CD4-positive, alpha-beta T cell treated with Interleukin-17A for 4 hours (primary cell): ENCODE measurements around the gene LPAR6.
"Not testable (repeated sequence)": the region's sequence is repeated elsewhere in the genome, so short reads cannot be mapped to it uniquely, and the experiment has no call there.

Experiments
- DNase-seq: peaks from one replicate; pipeline ENCODE4 v3.0.0-alpha.2; 2020; ENCODE audit warnings: mixed read lengths

The LPAR6 gene

GRCh38 chr13:48412881-48413351 is at the start of gene LPAR6:
Gene LPAR6 (minus strand): TSS chr13:48413113. CDS start chr13:48412423, 690 bp downstream.
- DNase-seq, result peak; percentile 16

- DNase-seq, result no peak
Measured at GRCh38 chr13:48457578-48458242, 44.8 kb upstream of the LPAR6 start.

GRCh38 chr13:48456546-48456945 is 43.6 kb upstream of the LPAR6 start:
- no peak for DNase-seq

- DNase-seq, result not testable (repeated sequence)
Measured at GRCh38 chr13:48451196-48451595, 38.3 kb upstream of the LPAR6 start.

- no peak for DNase-seq
Measured at GRCh38 chr13:48449656-48450055, 36.7 kb upstream of the LPAR6 start.

GRCh38 chr13:48448959-48449614 is 36.2 kb upstream of the LPAR6 start:
- DNase-seq, result no peak

GRCh38 chr13:48448285-48448958 is 35.5 kb upstream of the LPAR6 start:
- no peak for DNase-seq

- DNase-seq, result no peak
Measured at GRCh38 chr13:48446464-48446863, 33.6 kb upstream of the LPAR6 start.

- no peak for DNase-seq
Measured at GRCh38 chr13:48443442-48444208, 30.7 kb upstream of the LPAR6 start.

GRCh38 chr13:48437371-48437770 is 24.5 kb upstream of the LPAR6 start:
- no peak for DNase-seq

- no peak for DNase-seq
Measured at GRCh38 chr13:48436661-48437288, 23.9 kb upstream of the LPAR6 start.

- DNase-seq, result no peak
Measured at GRCh38 chr13:48434200-48434599, 21.3 kb upstream of the LPAR6 start.

GRCh38 chr13:48431987-48432615 is 19.2 kb upstream of the LPAR6 start:
- no peak for DNase-seq

GRCh38 chr13:48431431-48431830 is 18.5 kb upstream of the LPAR6 start:
- DNase-seq, result no peak

GRCh38 chr13:48429886-48430285 is 17.0 kb upstream of the LPAR6 start:
- no peak for DNase-seq

GRCh38 chr13:48429036-48429435 is 16.1 kb upstream of the LPAR6 start:
- DNase-seq, result no peak

GRCh38 chr13:48426755-48427298 is 13.9 kb upstream of the LPAR6 start:
- DNase-seq, result not testable (repeated sequence)

GRCh38 chr13:48426052-48426451 is 13.1 kb upstream of the LPAR6 start:
- DNase-seq, result no peak

GRCh38 chr13:48424212-48424611 is 11.3 kb upstream of the LPAR6 start:
- DNase-seq, result no peak

- DNase-seq, result not testable (repeated sequence)
Measured at GRCh38 chr13:48422003-48422402, 9.1 kb upstream of the LPAR6 start.

- DNase-seq, result no peak
Measured at GRCh38 chr13:48415516-48415915, 2.6 kb upstream of the LPAR6 start.

GRCh38 chr13:48414501-48414900 is 1.6 kb upstream of the LPAR6 start:
- no peak for DNase-seq
